Glomerular endothelial cell (primary cell): ENCODE data around the gene BPHL. TPM values are rescaled to one million over a fixed set of nuclear protein-coding genes. Genes with fewer than 3 reads are reported as not detected.
"Not testable (repeated sequence)": the region's sequence is repeated elsewhere in the genome, so short reads cannot be mapped to it uniquely, and the experiment has no call there.

Source experiments
- DNase-seq: peaks from one replicate; pipeline ENCODE4 v3.0.0-alpha.2; 2011; ENCODE audit warnings: low read depth, low spot score; ENCODE audit errors: extremely low read depth
- total RNA-seq: library from RNA; depleted of rRNA; stranded (reverse); fragments of >200 nt; gene quantifications from 2 replicates; pipeline ENCODE4 v1.2.3, GENCODE V29; 2015

Gene BPHL
- 18.0 and 18.3 TPM in 2 replicates for total RNA-seq

DNA sequence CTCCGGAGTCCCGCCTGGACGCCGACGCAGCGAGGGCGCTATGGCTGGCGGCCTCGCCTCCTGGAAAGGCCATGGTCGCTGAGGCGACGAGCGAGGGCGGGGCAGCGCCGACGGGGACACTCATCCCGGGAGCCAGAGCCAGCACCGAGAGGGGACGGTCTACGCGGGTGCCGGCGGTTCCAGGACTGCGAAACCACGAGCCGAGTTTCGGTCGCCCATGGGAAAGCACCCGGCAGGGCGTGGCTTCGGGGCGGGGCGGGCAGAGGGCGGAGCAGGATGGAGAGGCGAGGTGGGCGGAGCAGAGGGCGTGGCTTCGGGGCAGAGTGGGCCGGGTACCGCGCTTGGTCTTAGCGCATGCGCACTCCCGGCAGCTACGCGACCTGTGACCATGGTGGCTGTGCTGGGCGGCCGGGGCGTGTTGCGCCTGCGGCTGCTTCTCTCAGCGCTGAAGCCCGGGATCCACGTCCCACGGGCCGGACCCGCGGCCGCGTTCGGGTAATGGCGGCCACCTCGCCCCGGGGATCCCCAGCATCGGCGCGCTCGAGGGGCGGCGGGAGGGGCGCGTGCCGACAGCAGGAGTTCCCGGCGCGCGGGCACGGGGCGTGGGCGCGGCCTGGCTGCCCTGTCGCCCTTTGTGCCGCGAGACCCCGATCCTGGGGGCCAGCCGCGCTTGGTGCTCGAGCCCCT lies at the start of gene BPHL:
Gene BPHL, plus strand, starts transcription at position 359 of the 687 bp plus-strand sequence. Its CDS starts 30 bp downstream, at position 389.
- DNase-seq = no peak

GRCh38 chr6:3071568-3071967 lies 46.9 kb upstream of the BPHL start:
- no peak for DNase-seq

DNA sequence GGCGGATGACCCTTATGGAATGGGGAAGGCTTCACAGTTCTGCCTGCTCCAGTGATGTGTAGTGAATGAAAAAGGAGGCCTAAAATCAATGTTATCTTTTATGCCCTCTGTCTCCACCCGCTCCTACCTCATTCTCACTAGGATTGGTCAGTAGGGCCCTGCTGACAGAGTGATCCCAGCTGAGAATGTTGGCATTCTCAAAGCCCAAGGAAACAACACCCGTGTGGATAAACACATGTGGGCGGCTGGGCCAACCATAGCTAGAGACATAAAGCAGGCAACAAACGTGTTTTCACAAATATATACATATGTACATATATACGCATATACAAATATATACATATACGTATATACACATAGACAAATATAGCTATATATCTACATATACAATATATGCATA lies 45.7 kb upstream of the BPHL start:
- DNase-seq = no peak

DNA sequence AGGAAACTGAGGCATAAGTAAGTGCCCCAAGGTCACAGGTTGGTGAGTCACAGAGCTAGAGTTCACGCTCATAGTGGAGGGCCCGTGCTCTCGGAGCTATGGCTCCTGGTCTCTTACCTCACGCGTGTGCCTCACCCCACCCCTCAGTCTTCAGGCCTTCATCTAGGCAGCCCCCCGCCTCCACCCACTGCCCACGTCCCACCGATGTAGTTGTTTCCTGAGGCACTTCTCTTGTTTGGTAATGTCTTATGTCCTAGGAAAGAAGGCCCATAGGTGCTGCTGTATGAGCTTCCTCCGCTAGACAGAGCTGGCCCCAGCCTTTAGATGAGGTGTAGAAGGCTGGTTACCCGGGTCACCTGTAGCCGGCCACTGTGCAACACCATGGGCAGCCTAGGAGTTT lies 45.1 kb upstream of the BPHL start:
- DNase-seq = no peak

- DNase-seq = no peak
Observed at GRCh38 chr6:3075772-3076113, 42.8 kb upstream of the BPHL start.

GRCh38 chr6:3076320-3076719 lies 42.2 kb upstream of the BPHL start:
- DNase-seq = no peak

DNA sequence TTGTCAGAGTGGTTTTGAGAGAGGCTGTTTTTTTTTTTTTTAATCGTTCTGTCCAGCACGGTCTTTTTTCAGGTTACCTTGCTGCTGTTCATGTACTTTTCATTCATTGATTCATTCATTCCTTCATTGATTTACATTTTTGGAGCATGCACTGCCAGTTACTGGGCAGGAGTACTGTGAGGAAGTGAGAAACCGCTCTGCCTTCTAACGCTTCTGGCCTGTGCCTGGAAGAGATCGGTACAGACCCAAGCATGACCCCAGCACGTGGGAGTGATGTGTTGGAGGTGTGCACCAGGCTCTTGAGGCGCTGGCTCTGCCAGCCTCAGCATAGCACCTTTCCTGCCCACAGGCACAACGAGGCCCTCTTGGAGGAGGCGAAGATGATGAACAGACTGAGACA lies 41.1 kb upstream of the BPHL start:
- DNase-seq = no peak

- not testable (repeated sequence) for DNase-seq
Observed at GRCh38 chr6:3078952-3079351, 39.6 kb upstream of the BPHL start.

GRCh38 chr6:3079682-3080081 lies 38.8 kb upstream of the BPHL start:
- DNase-seq = no peak

DNA sequence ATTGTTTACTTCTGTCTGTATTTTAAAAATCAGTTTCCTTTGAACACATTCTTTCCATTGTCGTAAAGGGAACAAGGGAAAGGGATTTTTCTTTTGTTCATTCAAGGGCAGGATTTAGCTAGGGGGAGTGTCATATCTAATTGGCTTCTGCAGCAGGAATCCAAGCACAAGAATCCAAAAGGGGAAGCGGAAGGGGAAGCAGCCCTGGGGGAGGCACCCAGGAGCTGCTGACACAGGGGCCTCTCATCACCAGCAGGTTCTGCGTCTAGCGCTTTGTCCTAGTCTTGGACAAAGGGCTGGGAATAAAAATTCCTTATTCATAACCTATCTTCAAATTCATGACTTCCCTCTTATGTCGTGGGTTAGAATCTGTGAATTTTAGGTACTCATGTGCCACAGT lies 36.6 kb upstream of the BPHL start:
- no peak for DNase-seq

DNA sequence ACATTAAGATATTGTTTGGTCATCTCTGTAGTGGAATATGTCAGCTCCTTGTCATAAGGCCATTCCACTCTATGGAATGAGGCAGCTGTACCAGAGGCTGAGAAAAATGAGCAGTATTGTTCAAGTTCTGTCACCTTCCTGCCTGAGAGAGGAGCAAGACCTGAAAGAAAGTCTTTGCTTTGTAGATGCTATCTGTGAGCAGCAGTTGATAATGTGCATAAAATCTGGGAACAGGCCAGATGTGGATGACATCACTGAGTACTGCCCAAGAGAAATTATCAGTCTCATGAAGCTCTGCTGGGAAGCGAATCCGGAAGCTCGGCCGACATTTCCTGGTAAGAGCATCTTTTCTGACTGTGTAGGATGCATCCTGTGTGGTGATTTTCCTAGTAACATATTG lies 33.4 kb upstream of the BPHL start:
- no peak for DNase-seq

- no peak for DNase-seq
Observed at GRCh38 chr6:3086282-3086946, 32.1 kb upstream of the BPHL start.

DNA sequence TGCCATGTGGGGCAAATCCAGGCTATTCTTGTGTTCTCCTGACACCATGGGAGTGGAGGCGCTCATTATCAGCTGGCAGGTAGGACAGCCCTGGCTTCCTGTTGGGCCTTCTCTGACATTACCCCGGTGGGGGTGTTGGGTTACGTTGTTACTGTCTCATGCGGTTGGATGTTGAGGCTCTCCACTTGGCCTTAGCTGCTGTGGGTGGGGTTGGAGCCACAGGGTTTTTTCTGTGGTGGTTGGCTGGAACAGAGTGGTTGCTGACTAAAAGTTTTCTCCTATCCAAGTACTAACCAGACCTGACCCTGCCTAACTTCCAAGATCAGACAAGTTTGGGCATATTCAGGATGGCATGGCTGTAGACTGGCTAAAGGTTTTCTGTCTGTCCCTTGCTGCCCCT lies 30.1 kb upstream of the BPHL start:
- no peak for DNase-seq

GRCh38 chr6:3088968-3089367 lies 29.5 kb upstream of the BPHL start:
- no peak for DNase-seq

GRCh38 chr6:3090013-3090412 lies 28.5 kb upstream of the BPHL start:
- DNase-seq = no peak

GRCh38 chr6:3094815-3095214 lies 23.7 kb upstream of the BPHL start:
- no peak for DNase-seq

DNA sequence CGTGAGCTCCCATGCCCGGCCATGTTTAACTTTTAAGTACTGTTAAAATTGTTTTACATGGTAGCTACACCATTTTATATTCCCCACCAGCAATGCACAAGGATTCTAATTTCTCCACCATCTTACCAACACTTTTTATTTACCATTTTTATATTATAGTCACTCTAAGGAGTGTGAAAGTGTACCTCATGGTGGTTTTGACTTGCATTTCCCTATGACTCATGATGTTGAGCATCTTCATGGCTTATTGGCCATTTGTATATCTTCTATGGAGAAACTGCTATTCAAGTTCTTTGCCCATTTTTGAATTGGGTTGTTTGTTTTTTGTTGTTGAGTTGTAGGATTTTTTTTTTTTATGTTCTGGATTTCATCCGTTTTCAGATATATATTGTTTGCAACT lies 15.6 kb upstream of the BPHL start:
- DNase-seq = no peak

- DNase-seq = no peak
Observed at GRCh38 chr6:3108746-3109414, 9.6 kb upstream of the BPHL start.

DNA sequence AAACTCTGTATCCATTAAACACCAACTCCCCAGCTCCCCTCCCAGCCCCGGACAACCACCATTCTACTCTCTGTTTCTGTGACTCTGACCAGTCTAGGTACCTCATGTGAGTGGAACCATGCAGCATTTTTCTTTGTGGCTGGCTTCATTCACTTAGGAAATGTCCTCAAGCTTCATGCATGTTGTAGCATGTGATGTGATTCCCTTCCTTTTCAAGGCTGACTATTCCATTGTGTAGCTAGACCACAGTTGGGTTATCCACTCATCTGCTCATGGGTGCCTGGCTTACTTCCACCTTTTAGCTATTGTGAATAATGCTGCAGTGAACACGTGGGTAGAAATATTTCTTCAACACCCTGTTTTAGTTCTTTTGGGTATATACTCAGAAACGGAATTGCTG lies 8.8 kb upstream of the BPHL start:
- DNase-seq = no peak

DNA sequence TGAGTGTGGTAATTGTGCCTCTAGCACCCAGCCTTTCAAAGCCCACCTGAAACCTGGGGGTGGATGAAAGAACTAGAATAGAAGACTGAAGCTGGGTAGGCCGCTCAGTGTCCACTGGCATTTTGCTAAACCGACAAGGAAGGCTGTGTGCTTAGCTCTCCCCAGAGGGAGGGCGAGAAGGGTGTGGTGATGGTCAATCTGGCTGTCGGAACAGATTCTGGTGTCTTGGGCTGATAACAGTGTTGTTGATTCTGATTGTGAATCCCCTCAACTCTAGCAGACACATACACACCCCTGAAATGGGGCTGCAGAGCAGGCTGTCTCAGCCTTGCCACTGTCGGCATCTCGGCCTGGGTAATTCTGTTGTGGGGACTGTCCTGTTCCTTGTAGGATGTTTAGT lies 4.1 kb upstream of the BPHL start:
- DNase-seq = no peak

- no peak for DNase-seq
Observed at GRCh38 chr6:3117912-3118352, 579 bp upstream of the BPHL start.

- DNase-seq = no peak
Observed at GRCh38 chr6:3119040-3119723, 671 bp downstream of the BPHL start.
